ENCODE measurements around the gene CERS6. TPM values are rescaled to one million over a fixed set of nuclear protein-coding genes. Genes with fewer than 3 reads are reported as not detected.

The CERS6 gene
- total RNA-seq, 4 donors from 2014 or later: 25.9 to 57.2 (median 35.8) TPM

DNA sequence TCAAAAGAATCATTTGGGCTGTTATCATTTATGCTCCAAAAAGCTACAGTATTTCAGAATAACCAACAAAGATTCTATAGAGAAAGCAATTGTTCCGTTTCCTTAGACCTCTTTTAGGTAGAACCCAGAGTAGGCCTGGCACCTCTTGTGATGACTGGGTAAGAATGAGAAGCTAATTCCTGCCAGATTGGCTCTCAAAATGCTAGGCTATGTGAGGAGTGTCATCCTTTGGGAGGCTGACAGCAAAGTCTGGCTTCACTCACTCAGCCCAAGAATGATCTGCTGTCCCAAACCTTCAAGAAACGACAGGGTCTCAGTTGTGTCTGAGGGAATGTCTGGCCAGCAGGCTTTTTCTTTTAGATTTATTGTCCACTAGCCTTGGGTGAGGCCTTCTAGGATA is 4.5 kb downstream of the CERS6 start:
- ATAC-seq (ENCODE audit: low FRiP score) (no peak), DNase-seq (ENCODE audit: low spot score) (no peak)
- TF ChIP-seq, protein P1, sequence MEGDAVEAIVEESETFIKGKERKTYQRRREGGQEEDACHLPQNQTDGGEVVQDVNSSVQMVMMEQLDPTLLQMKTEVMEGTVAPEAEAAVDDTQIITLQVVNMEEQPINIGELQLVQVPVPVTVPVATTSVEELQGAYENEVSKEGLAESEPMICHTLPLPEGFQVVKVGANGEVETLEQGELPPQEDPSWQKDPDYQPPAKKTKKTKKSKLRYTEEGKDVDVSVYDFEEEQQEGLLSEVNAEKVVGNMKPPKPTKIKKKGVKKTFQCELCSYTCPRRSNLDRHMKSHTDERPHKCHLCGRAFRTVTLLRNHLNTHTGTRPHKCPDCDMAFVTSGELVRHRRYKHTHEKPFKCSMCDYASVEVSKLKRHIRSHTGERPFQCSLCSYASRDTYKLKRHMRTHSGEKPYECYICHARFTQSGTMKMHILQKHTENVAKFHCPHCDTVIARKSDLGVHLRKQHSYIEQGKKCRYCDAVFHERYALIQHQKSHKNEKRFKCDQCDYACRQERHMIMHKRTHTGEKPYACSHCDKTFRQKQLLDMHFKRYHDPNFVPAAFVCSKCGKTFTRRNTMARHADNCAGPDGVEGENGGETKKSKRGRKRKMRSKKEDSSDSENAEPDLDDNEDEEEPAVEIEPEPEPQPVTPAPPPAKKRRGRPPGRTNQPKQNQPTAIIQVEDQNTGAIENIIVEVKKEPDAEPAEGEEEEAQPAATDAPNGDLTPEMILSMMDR (IDR thresholded peaks at IDR 0.05): no peak

DNA sequence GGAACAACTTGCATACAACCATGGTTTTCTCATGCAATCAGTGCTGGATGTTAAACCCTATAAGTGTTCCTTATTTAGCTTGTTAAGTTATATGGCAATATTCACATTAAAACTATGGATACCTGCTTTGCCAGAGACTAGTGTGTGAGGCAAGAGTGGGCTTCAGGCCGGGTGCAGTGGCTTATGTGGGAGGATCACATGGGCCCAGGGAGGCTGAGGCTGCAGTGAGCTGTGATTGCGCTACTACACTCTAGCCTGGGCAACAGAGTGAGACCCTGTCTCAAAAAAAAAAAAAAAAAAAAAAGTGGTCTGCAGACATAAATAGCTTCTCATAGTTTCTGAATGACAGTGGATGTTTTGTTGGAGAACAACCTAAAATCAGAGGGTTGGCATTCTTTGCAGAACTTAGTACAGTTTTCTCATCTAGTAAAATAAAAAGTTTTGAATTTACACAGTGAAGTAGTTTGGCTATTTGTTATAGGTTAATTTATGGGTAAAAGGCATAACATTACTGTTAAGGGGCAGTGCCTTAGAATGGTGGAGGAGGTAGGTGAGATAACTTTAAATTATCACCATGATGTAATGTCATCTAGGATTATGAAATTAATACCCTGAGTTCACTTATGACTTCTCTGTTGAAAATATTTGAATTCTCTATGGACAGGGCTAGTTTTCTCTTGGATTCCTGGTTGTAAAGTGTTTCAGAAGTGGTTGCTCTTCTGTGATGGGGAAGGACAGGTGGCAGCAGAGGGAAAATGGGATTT is 5.3 kb downstream of the CERS6 start:
- ATAC-seq (ENCODE audit: low FRiP score) (no peak), DNase-seq (ENCODE audit: low spot score) (no peak)
- TF ChIP-seq, protein P1 (IDR thresholded peaks at IDR 0.05): no peak

DNA sequence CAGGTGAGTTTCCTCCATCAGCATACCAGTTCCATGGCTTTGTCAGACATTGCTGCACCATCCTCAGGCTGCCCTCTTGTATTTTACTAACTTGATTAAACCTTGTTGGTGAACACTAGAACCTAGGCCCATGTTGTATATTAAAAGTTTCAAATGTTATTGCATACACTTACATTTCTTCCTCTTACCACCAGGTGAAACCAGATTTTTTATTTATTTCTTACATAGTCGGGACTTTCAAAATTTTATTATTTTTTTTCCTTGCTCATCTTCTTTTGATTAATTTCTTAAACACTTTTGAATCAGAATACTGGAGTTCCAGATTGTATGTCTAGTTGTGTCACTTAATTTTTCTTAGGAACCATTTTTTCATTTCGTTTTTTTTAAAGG is 5.9 kb downstream of the CERS6 start:
- TF ChIP-seq, protein P1 (IDR thresholded peaks at IDR 0.05): no peak
- ATAC-seq (ENCODE audit: low FRiP score) (no peak), DNase-seq (ENCODE audit: low spot score) (no peak)

DNA sequence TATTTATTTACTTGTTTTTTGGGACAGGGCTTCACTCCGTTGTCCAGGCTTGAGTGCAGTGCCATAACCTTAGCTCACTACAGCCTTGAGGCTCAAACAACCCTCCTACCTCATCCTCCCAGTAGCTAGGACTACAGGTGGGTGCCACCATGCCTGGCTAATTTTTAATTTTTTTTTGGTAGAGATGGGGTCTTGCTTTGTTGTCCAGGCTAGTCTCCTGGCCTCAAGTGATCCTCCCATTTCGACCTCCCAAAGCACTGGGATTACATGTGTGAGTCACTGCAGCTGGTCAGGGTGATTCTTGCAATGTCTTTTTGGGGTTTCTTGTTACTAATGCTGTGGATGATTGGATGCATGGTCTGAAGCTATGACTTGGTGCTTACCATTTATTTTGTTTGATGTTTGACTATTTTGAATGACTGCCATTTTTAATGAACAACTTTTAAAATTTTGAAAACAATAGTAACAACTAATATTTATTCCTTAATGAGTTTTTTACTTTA is 6.5 kb downstream of the CERS6 start:
- ATAC-seq (ENCODE audit: low FRiP score) (no peak), DNase-seq (ENCODE audit: low spot score) (no peak)
- TF ChIP-seq, protein P1 (IDR thresholded peaks at IDR 0.05): no peak

DNA sequence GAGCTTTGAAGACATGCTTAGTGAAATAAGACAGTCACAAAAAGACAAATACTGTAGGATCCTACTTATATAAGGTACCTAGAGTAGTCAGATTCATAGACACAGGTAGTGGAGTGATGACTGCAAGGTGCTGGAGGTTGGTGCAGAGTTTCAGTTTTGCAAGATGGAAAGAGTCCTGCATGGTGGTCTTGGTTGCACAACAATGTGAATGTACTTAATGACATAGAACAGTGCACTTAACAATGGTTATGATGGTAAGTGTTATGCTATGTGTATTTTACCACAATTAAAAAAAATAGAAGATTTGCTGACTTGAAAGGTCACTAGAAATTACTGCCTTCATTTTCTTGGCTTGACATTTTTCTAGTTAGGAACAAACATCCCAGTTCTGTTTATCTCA is 9.5 kb downstream of the CERS6 start:
- DNase-seq (ENCODE audit: low spot score): no peak
- no peak for ATAC-seq (ENCODE audit: low FRiP score)
- TF ChIP-seq, protein P1 (IDR thresholded peaks at IDR 0.05): no peak

DNA sequence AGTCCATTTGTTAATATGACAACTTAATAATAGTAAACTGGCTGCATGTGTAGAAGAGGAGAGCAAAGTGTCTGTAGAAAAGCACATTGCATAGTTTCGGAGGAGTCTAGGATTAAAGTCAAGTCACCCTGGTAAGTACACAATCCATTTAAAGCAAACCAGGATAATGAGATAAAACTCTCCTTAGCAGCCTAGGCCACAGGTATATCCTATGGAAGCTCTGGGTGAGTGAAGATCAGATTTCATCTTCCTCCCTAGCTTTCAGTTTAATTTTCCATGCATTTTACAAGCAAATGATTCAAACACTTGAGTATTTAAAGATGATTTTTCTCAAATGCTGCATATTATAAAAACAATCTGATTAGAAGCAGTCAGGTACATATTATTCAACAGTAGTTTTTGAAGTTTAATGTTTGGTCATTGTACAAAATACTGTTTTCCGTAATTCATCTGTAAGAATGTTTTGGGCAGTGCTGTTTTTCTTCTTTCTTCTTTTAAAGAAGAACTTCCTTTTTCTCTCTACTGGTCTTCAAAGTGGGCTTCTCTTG is 10.2 kb downstream of the CERS6 start:
- TF ChIP-seq, protein P1 (IDR thresholded peaks at IDR 0.05): no peak
- DNase-seq (ENCODE audit: low spot score) (no peak), ATAC-seq (ENCODE audit: low FRiP score) (no peak)
